IMR-90 (cell line): ENCODE data around the gene DAZL. TPM values are rescaled to one million over a fixed set of nuclear protein-coding genes. Genes with fewer than 3 reads are reported as not detected.

Experiments
- ATAC-seq: fragments of 200-7000 bp; cut with Tn5 transposase; 2 replicates; pipeline ENCODE4 v1.9.1; 2020; ENCODE audit warnings: low read depth, mild to moderate bottlenecking, moderate library complexity
- BruUV-seq: library from RNA; stranded (reverse); fragments of 400-500 nt; replicated peaks from 2 replicates; lab custom pipeline; 2021; lab: Mats Ljungman, UMichigan
- CTCF ChIA-PET: fragments of 300-600 bp; formaldehyde crosslinking; extraction: SDS; loops from one replicate; lab custom pipeline; 2021; ENCODE audit warnings: antibody characterized with exemption; lab: Yijun Ruan, JAX
- POLR2A ChIA-PET: fragments of 300-600 bp; sonication (Branson Sonifier 250); formaldehyde crosslinking; loops from one replicate; lab custom pipeline; 2022; ENCODE audit warnings: antibody characterized with exemption; ENCODE audit not compliant: unreplicated experiment; lab: Charles Lee
- DNase-seq: peaks from one replicate; pipeline ENCODE4 v3.0.0; 2013
- H2AFZ ChIP-seq: replicated peaks from 2 replicates; pipeline ENCODE3; 2013; ENCODE audit warnings: low read length, mild to moderate bottlenecking; ENCODE audit not compliant: poor library complexity
- H2AK5ac ChIP-seq: 2 replicates; pipeline ENCODE4 v1.6.1; 2013; ENCODE audit warnings: low read depth, low read length, inconsistent platforms
- H2AK9ac ChIP-seq: replicated peaks from 2 replicates; pipeline ENCODE3; 2013; ENCODE audit warnings: mild to moderate bottlenecking, low read depth, low read length, moderate library complexity; ENCODE audit not compliant: poor library complexity
- H2BK120ac ChIP-seq: 2 replicates; pipeline ENCODE4 v1.6.1; 2013; ENCODE audit warnings: low read depth, low read length, inconsistent platforms
- H2BK15ac ChIP-seq: 3 replicates; pipeline ENCODE4 v1.6.1; 2013; ENCODE audit warnings: low read depth, low read length, inconsistent platforms
- H2BK20ac ChIP-seq: 2 replicates; pipeline ENCODE4 v1.6.1; 2013; ENCODE audit warnings: low read depth, mild to moderate bottlenecking, inconsistent platforms, low read length, moderate library complexity
- H2BK5ac ChIP-seq: 2 replicates; pipeline ENCODE4 v1.6.1; 2013; ENCODE audit warnings: mild to moderate bottlenecking, low read depth, low read length, inconsistent platforms; ENCODE audit not compliant: poor library complexity, severe bottlenecking
- H3K14ac ChIP-seq: replicated peaks from 2 replicates; pipeline ENCODE4 v1.6.1; 2013; ENCODE audit warnings: low read depth, low read length, inconsistent platforms
- H3K18ac ChIP-seq: 2 replicates; pipeline ENCODE4 v1.6.1; 2013; ENCODE audit warnings: low read depth, low read length, control low read depth
- H3K23ac ChIP-seq: 2 replicates; pipeline ENCODE4 v1.6.1; 2013; ENCODE audit warnings: low read depth, low read length, inconsistent platforms
- H3K27ac ChIP-seq: 2 replicates; pipeline ENCODE4 v1.5.1; 2013; ENCODE audit warnings: mild to moderate bottlenecking, control low read depth, low read length; ENCODE audit not compliant: insufficient read depth
- H3K27me3 ChIP-seq: 2 replicates; pipeline ENCODE4 v1.6.1; 2013; ENCODE audit warnings: low read length; ENCODE audit not compliant: control insufficient read depth, insufficient read depth
- H3K36me3 ChIP-seq: 2 replicates; pipeline ENCODE4 v1.6.1; 2013; ENCODE audit warnings: low read length, mixed read lengths; ENCODE audit not compliant: control insufficient read depth, insufficient read depth
- H3K4ac ChIP-seq: 2 replicates; pipeline ENCODE4 v1.6.1; 2013; ENCODE audit warnings: low read depth, low read length, inconsistent platforms
- H3K4me1 ChIP-seq: 2 replicates; pipeline ENCODE4 v1.6.1; 2013; ENCODE audit warnings: low read length, mixed read lengths; ENCODE audit not compliant: control insufficient read depth, insufficient read depth
- H3K4me2 ChIP-seq: 2 replicates; pipeline ENCODE4 v1.6.1; 2013; ENCODE audit warnings: low read depth, mild to moderate bottlenecking, control low read depth, low read length, moderate library complexity
- H3K4me3 ChIP-seq: 2 replicates; pipeline ENCODE4 v1.5.1; 2013; ENCODE audit warnings: low read depth, mild to moderate bottlenecking, control low read depth, low read length, moderate library complexity; ENCODE audit not compliant: insufficient read depth
- H3K56ac ChIP-seq: 2 replicates; pipeline ENCODE4 v1.6.1; 2013; ENCODE audit warnings: low read length, inconsistent platforms; ENCODE audit not compliant: insufficient read depth; ENCODE audit errors: extremely low read depth
- H3K79me1 ChIP-seq, 2 experiments: 2 replicates each; pipeline ENCODE4 v1.6.1; 2013; ENCODE audit warnings: low read length in 2 of 2, inconsistent platforms in 1 of 2, low read depth in 1 of 2
- H3K9ac ChIP-seq: 2 replicates; pipeline ENCODE4 v1.6.1; 2013; ENCODE audit warnings: low read depth, low read length, control low read depth
- H3K9me1 ChIP-seq: 2 replicates; pipeline ENCODE4 v1.6.1; 2013; ENCODE audit warnings: low read length, inconsistent platforms; ENCODE audit not compliant: insufficient read depth
- H3K9me3 ChIP-seq: 2 replicates; pipeline ENCODE4 v1.6.1; 2013; ENCODE audit warnings: low read length; ENCODE audit not compliant: control insufficient read depth, insufficient read depth
- H4K20me1 ChIP-seq: 2 replicates; pipeline ENCODE4 v1.6.1; 2013; ENCODE audit warnings: low read length, inconsistent platforms; ENCODE audit not compliant: insufficient read depth
- H4K5ac ChIP-seq: 2 replicates; pipeline ENCODE4 v1.6.1; 2013; ENCODE audit warnings: mild to moderate bottlenecking, low read depth, low read length, control low read depth
- H4K8ac ChIP-seq, 2 experiments: 2 replicates each; pipeline ENCODE4 v1.6.1; 2013; ENCODE audit warnings: low read depth in 2 of 2, low read length in 2 of 2, control low read depth in 1 of 2, inconsistent platforms in 1 of 2
- H4K91ac ChIP-seq: 2 replicates; pipeline ENCODE4 v1.6.1; 2013; ENCODE audit warnings: low read depth, low read length, inconsistent platforms; ENCODE audit not compliant: insufficient read depth
- BHLHE40 ChIP-seq: fragments of 150-350 bp; IDR thresholded peaks from 2 replicates; pipeline ENCODE4 v1.6.1; 2016; ENCODE audit warnings: mild to moderate bottlenecking, low read depth, low read length
- CEBPB ChIP-seq: IDR thresholded peaks from 2 replicates; pipeline ENCODE4 v1.6.1; 2012; ENCODE audit warnings: low read depth, low read length, improper control_type of control experiment
- CHD1 ChIP-seq: IDR thresholded peaks from 2 replicates; pipeline ENCODE4 v1.6.1; 2012; ENCODE audit warnings: low read depth, low read length, improper control_type of control experiment
- MAFK ChIP-seq: IDR thresholded peaks from 2 replicates; pipeline ENCODE4 v1.6.1; 2012; ENCODE audit warnings: low read depth, low read length, improper control_type of control experiment
- MAZ ChIP-seq: IDR thresholded peaks from 2 replicates; pipeline ENCODE4 v1.6.1; 2012; ENCODE audit warnings: low read depth, mild to moderate bottlenecking, low read length, improper control_type of control experiment, moderate library complexity, borderline replicate concordance
- MXI1 ChIP-seq: IDR thresholded peaks from 2 replicates; pipeline ENCODE4 v1.6.1; 2012; ENCODE audit warnings: low read depth, mild to moderate bottlenecking, low read length, moderate library complexity, borderline replicate concordance
- NFE2L2 ChIP-seq: fragments of 150-350 bp; IDR thresholded peaks from 2 replicates; pipeline ENCODE4 v1.6.1; 2016; ENCODE audit warnings: low read depth, mild to moderate bottlenecking, low read length
- POLR2A ChIP-seq: IDR thresholded peaks from 2 replicates; pipeline ENCODE4 v1.6.1; 2012; ENCODE audit warnings: mild to moderate bottlenecking, low read depth, low read length
- RAD21 ChIP-seq: IDR thresholded peaks from 2 replicates; pipeline ENCODE4 v1.6.1; 2012; ENCODE audit warnings: low read length, improper control_type of control experiment
- RCOR1 ChIP-seq: IDR thresholded peaks from 2 replicates; pipeline ENCODE4 v1.6.1; 2012; ENCODE audit warnings: mild to moderate bottlenecking, low read length, improper control_type of control experiment; ENCODE audit not compliant: insufficient replicate concordance
- WGBS, 2 experiments: methylation state at CpG; one replicate each; pipeline versions ENCODE4 v1.1.5 to v1.1.7; 2013; ENCODE audit warnings: missing lambda C conversion rate in 2 of 2; ENCODE audit not compliant: insufficient read length in 1 of 2; ENCODE audit errors: extremely low coverage in 2 of 2; 5-methylcytosine and 5-hydroxymethylcytosine counted together
- dilution Hi-C: fragments of 300-500 bp; cut with HindIII; formaldehyde crosslinking; loops from one replicate; pipeline ENCODE4 v1.14.3; 2018; ENCODE audit warnings: low sequenced_read_pairs; ENCODE audit not compliant: unreplicated experiment
- in situ Hi-C: fragments of 300-500 bp; cut with MboI; formaldehyde crosslinking; loops from 3 replicates; pipeline ENCODE4 v1.14.3; 2019; ENCODE audit warnings: low sequenced_read_pairs, inconsistent platforms, mixed read lengths
- intact Hi-C: fragments of 100-400 bp; cut with micrococcal nuclease; formaldehyde crosslinking; loops from 2 replicates; pipeline ENCODE4 v1.10.0; 2022
- polyA plus RNA-seq, 3 experiments: library from polyadenylated mRNA; depleted of rRNA; stranded (reverse); fragments of >200 nt; gene quantifications; 2 replicates each; pipeline ENCODE4 v1.2.3, GENCODE V29; 2012; ENCODE audit warnings: low replicate concordance in 1 of 3
- total RNA-seq: library from RNA; depleted of rRNA; stranded (reverse); fragments of >200 nt; gene quantifications from 2 replicates; pipeline ENCODE4 v1.2.3, GENCODE V29; 2012
- TF ChIP-seq, protein P1 (sequence below): fragments of 150-350 bp; IDR thresholded peaks from 2 replicates; pipeline ENCODE4 v1.6.1; 2016; ENCODE audit warnings: low read depth, mild to moderate bottlenecking, low read length, moderate library complexity, borderline replicate concordance

The DAZL gene
- total and polyA plus RNA-seq, 2 of the 4 experiments (the other 2 are of a cell fraction), result not detected

DNA sequence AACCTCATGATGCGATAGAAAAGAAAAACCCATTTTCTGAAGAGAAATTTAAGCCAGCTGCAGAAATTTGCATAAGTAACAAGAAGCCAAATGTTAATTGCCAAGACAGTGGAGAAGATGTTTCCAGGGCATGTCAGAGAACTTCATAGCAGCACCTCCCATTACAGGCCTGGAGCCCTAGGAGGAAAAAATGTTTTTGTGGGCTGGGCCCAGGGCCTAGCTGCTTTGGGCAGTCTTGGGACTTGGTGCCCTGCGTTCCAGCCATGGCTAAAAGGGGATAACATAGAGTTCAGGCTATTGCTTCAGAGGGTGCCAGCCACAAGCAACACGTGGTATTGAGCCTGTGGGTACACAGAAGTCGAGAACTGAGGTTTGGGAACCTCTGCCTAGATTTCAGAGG lies 10.9 kb upstream of the DAZL start:
- no peak for DNase-seq
- Histone ChIP-seq H3K9me3 (no peaks in the 10 kb centered on the region), H2BK5ac (no peak overlapping the region), H4K5ac (no peak overlapping the region), H3K18ac (no peak overlapping the region), H2AK5ac (no peak overlapping the region), H2BK20ac (no peak overlapping the region), H3K9me1 (no peaks in the 10 kb centered on the region), H3K79me1 (no peaks in the 10 kb centered on the region), H3K4ac (no peak overlapping the region), H4K20me1 (no peaks in the 10 kb centered on the region), H2AFZ (no peak overlapping the region), H4K91ac (no peak overlapping the region), H3K36me3 (no peaks in the 10 kb centered on the region), H2BK15ac (no peak overlapping the region), H2BK120ac (no peak overlapping the region), H3K27ac (no peak overlapping the region), H2AK9ac (no peak overlapping the region), H3K4me3 (no peak overlapping the region), H3K9ac (no peak overlapping the region), H3K4me2 (no peak overlapping the region), H4K8ac (no peak overlapping the region), H3K23ac (no peak overlapping the region), H3K56ac (no peak overlapping the region), H3K4me1 (no peaks in the 10 kb centered on the region), H3K27me3 (no peaks in the 10 kb centered on the region), H3K14ac (no peak overlapping the region)
- CTCF ChIA-PET, result no interaction called here
- dilution Hi-C loops, result loop anchor here (25.0 kb wide), 1 partner anchor 571 kb away; no protein-coding TSS in a partner anchor
- TF ChIP-seq, protein P1, sequence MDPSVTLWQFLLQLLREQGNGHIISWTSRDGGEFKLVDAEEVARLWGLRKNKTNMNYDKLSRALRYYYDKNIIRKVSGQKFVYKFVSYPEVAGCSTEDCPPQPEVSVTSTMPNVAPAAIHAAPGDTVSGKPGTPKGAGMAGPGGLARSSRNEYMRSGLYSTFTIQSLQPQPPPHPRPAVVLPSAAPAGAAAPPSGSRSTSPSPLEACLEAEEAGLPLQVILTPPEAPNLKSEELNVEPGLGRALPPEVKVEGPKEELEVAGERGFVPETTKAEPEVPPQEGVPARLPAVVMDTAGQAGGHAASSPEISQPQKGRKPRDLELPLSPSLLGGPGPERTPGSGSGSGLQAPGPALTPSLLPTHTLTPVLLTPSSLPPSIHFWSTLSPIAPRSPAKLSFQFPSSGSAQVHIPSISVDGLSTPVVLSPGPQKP, result no peak
- TF ChIP-seq RCOR1 (no peak), BHLHE40 (no peak), MXI1 (no peak), NFE2L2 (no peak), CEBPB (no peak), MAFK (no peak), MAZ (no peak), POLR2A (no peak), CHD1 (no peak), RAD21 (no peak)
- WGBS, 2 experiments, result 46% methylated on average over 3 of the region's 4 CpGs; no CpG with 5 or more reads in 1 of the 2 experiments
- intact Hi-C loops, result no loop called here
- BruUV-seq, result no TSS peak
- in situ Hi-C loops, result no loop called here
- POLR2A ChIA-PET, result no interaction called here
- no peak for ATAC-seq
